NCI-H345 treated with DMSO at 0.1 percent for 48 hours (cell line): ENCODE data around the gene COL27A1.

Source experiments
- DNase-seq: peaks from one replicate; lab custom pipeline; 2025; ENCODE audit not compliant: unreplicated experiment; lab: John Stamatoyannopoulos, UW

The COL27A1 gene

DNA sequence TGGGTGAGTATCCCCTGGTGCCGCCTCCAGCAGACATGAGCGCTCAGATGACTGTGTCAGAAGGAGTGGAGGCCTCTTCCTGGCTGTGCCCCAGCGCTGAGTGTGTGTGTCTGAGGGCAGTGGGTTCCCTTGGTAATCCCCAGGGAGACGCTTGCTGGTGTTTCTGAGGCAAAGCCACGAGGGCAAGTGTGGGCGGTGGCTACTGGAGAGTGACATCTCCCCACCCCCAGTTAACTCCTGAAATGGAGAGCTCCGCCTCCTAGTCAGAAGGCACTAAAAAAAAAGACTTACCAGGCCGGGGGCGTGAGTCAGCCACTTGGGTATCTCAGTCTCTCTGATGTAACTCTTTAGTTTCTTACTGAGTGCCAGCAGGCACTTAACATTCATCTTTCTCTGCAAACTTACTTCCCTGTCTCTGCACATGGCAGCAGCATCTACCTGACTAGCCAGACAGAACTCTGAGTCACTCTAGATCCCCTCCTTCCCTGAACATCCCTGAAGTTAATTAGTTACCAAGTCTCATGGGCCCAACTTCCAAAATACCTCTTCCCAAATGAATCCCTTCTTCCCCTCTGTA lies 193.7 kb downstream of the COL27A1 start:
- no peak for DNase-seq

DNA sequence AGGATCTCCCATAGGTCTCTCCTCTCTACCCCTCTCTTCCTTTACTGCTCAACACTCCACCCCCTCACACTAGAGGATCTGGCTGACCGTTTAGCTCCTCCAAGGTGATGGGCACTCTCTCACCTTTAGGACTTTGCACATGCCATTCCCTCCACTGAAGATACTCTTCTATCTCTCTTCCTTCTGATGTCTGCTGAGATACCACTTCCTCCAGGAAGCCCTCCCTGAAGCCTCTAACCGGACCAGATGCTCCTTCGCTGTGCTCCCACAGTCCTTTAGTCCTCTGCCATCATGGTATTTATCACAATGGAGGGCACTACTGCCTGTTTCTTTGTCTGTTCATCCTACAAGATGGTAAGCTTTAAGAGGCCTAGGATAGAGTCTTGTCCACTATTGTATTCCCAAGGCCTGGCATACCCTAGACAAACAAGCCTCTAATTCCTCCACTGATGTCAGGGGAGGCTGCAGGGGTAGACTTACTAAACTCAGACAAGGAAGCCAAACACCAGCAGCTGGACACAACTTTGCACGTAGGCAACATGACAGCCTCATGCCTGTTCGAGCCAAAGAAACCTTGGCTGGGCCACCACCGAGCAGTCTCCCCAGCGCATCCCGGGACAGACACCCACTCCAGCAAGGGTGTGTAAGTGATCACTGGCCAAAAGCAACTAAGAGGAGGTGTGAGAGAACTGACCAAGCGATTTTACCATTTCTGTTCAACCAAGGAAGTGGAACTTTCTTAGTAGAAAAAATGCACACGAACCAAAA lies 194.6 kb downstream of the COL27A1 start:
- DNase-seq = no peak

DNA sequence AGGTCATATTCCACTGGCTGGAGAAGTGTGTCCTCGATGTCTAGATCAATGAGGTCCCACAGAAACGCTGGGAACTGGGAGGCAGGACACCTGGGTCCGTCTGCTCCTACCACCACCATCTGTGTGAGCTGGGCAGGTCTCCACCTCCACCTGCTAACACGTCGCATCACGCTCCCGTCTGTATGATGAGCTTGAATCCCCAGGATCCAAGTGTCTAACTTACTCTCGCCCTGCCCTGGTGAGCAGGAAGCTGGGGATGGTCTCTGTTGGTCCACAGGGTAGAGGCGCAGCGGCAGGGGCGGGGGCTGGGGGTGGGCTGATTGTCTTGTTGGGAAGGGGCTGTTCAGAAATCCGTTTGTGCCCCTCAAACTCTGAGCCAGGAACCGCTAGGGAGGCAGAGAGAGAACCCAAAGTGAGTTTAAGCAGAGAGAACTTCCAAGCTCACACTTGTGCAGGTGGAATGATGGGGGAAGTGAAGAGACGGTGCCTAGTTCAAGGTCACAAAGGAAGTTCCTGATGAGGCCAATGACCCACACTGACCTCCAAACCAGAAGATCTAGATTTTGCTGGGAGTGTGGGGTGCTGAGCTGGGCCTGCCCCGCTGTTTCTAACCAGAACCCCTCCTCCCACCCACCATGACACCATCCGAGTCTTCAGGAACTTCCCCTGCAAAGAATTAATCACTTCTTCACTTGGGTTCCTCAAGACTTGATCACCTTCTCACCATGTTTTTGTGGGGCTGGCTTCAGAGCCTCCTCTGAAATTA lies 195.5 kb downstream of the COL27A1 start:
- DNase-seq = no peak

DNA sequence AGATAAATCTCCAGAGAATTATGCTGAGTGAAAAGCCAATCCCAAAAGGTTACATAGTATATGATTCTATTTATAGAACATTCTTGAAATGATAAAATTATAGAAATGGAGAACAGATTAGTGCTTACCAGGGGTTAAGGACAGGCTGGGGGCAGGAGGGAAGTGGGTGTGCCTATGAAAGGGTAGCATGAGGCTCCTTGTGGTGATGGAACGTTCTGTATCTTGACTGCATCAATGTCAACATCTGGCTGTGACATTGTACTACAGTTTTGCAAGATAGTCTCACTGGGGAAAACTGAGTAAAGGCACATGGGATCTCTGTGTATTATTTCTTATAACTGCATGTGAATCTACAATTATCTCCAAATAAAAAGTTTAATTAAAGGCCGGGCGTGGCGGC lies 196.6 kb downstream of the COL27A1 start:
- no peak for DNase-seq

DNA sequence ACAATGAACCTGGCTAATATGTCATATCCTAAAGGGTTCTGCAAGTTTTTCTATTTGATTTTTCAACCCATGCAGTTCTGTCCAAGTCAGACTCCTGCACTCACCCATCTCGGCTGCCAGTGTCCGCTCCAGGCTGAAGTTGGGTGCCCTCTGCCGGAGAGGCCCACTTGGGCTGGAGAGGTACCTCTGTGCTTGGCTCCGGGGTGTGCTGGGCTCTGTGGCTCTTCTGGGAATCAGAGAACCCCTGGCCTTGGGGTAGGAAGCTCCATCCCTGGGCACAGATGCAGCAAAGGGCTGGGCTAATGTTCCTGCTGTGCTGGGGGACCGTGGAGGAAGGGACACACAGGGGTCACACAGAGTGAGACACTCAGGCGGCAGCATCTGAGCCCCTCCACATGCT lies 200.5 kb downstream of the COL27A1 start:
- no peak for DNase-seq

DNA sequence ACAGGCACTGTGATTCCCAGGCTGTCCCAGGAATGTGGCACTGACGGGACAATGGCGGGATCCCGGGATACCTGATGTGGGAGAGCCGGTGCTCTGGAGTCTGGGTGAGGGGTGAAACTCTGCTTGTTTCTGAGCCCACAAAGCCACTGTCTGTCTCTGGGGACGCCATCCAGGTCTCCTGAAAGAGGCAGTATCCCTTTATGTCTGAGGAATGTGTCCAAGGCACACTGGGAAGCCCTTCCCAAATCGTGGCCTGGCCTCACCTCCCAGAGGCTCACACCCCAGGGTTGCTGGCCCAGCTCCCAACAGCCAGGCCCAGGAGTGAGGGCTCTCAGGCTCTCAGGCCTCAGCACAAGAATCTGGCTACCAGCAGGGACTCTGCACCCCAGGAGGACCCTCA lies 201.5 kb downstream of the COL27A1 start:
- DNase-seq = no peak

DNA sequence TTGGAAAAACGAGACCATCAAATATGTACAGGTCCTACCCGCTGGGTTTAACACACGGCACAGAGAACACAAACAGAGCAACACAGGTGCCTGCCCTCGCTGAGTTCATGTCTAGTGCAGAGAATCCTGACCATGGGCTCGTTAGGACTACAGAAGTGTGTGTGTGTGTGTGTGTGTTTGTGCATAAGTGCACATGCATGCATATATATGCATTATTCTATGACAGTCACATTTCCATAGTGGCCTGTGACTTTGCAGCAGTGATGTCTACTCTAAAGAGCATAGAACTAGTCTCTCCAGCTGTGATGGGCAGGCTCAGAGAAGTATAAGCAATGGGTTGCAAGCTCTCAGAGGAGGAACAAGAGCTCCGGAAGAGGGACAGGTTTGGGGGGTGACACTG lies 202.0 kb downstream of the COL27A1 start:
- no peak for DNase-seq

DNA sequence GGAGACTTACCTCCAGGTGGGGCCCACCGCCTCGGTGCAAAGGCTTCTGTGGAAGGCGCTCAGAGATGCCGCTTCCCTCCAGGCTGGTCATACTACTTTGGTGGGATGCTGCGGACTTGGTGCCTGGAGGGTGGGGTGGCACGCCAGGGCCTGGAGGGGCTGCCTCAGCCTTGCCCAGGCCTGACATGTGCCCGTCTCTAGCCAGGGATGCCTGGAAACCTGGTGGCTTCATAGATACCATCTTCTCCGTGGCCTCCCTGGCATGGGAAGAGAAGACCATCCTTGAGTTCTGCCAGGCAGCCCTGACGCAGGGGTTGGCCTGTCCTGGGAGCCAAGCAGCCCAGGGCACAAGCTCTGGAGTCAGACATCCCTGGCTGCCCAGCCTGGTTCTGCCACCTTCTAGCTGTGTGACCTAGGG lies 202.6 kb downstream of the COL27A1 start:
- no peak for DNase-seq

DNA sequence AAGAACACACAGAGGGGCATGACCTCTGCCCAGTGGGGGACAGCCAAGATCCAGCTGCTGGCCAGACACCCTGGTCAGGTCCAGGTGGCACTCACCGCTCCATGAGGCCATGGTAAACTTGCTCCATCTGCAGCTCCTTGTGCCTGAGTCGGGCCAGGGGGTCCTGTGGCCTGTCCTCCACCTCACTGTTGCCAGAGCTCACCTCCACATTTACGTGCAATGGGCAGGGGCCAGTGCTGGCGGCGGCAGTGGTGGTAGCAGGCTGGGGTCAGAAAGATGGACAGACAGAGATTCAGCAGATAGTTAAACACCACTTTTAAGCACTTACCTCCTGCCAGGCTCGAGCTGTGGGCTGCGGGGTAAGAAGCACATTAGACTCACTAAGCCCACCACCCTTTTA lies 204.5 kb downstream of the COL27A1 start:
- DNase-seq = no peak

DNA sequence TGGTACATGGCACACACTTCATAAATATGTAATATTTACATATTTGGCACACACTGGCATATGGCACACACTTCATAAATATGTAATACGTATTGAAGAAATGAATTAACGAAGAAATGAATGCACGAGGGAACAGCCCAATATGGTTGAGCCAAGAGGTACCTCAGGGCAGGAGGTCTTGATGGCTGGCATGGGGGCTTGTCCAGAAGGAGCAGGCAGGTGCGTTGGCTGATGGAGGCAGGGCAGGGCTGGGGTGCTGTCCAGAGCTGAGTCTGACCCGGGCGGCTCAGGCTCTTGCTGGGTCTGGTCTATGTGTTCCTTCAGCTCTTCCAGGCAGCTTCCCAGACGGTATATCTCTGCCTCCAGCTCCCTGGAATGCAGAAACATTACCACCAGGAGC lies 206.2 kb downstream of the COL27A1 start:
- DNase-seq = no peak
